GM12891 (cell line): ENCODE results near the gene HLA-DOB.

ENCODE experiments used
- PAX5 ChIP-seq: IDR thresholded peaks from 2 replicates; pipeline ENCODE4 v1.6.1; 2011; ENCODE audit warnings: low read length, moderate library complexity, mild to moderate bottlenecking; ENCODE audit not compliant: insufficient read depth, severe bottlenecking
- POLR2A ChIP-seq: IDR thresholded peaks from 2 replicates; pipeline ENCODE4 v1.6.1; 2011; ENCODE audit warnings: low read depth, low read length, control low read depth
- POLR2AphosphoS5 ChIP-seq: IDR thresholded peaks from 2 replicates; pipeline ENCODE4 v1.6.1; 2011; ENCODE audit warnings: low read depth, low read length, control low read depth
- SPI1 ChIP-seq: IDR thresholded peaks from 2 replicates; pipeline ENCODE4 v1.6.1; 2011; ENCODE audit warnings: low read depth, low read length, control low read depth
- TAF1 ChIP-seq: IDR thresholded peaks from 2 replicates; pipeline ENCODE4 v1.6.1; 2011; ENCODE audit warnings: low read depth, low read length, control low read depth

DNA sequence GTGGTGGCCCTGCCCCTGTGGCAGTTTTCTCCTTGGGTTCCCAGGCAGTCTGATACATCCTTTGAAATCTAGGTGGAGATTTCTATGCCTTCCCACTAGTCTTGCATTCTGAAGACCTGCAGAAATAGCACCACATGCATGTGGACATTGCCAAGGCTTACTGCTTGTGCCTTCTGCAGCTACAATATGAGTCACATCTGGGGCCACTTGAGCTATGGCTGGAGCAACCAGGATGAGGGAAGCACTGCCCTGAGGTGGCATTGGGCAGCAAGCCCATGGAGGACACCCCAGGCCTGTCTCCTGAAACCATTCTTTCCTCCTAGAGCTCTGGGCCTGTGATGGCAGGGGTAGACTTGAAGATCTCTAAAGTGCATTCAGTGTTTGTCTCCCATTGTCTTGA, 37.8 kb downstream of the HLA-DOB start:
- no peak for TF ChIP-seq POLR2A
- TF ChIP-seq POLR2AphosphoS5, result no peak
- no peak for TF ChIP-seq TAF1
- TF ChIP-seq SPI1, result no peak
- no peak for TF ChIP-seq PAX5
